Pulmonary artery endothelial cell (primary cell): ENCODE data around the gene CAMK1D. TPM values are rescaled to one million over a fixed set of nuclear protein-coding genes. Genes with fewer than 3 reads are reported as not detected.

Source experiments
- DNase-seq: peaks from one replicate; pipeline ENCODE4 v3.0.0-alpha.2; 2011; ENCODE audit warnings: low read depth, low spot score
- total RNA-seq: library from RNA; depleted of rRNA; stranded (reverse); fragments of >200 nt; gene quantifications from 2 replicates; pipeline ENCODE4 v1.2.3, GENCODE V29; 2014

The CAMK1D gene
- total RNA-seq, 1 donor from 2014 or later = 0.86 TPM

DNA sequence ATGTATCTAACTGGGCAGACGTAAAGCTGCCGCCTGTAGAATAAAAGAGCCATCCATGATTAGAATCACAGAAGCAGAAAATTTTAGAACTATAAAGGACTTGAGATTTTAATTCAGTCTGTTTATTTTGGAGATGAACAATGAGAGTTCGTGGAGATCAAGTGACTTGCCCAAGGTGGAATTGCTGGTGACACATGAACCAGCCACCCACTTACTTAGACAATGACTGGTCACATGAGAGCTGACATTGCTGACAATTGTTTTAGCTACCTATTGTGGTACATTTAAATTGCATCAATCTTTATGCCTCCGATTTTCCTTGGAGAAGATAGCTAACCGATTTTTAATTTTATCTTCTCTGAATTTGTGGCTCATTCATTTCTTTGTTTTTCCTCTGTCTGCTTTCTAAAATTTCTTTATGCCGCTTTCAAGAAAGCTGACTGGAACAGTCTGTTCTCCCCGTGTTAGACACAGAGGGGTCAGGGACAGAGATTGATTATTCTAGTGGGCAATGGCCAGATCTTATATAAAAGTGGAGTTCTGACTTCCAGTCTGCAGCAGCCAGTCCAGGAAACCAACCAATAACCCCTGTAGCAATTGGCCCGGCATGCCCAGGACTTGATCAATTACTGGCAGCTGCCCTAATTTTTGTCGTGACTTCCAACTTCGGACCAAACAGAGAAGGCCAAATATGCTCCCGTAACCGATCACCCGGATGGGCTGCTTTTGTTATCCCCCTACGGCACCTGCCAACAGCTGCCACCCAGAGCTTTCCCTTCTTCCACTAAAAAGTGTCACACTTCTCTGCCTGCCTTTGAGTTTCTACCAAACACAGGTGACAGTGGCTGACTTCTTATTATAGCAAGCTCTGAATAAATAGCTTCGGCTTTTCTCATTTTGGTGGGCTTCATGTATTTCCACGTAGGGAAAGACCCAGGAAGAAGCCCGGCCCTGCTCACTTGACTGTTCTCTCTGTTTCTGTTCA is 241.6 kb downstream of the CAMK1D start:
- no peak for DNase-seq

DNA sequence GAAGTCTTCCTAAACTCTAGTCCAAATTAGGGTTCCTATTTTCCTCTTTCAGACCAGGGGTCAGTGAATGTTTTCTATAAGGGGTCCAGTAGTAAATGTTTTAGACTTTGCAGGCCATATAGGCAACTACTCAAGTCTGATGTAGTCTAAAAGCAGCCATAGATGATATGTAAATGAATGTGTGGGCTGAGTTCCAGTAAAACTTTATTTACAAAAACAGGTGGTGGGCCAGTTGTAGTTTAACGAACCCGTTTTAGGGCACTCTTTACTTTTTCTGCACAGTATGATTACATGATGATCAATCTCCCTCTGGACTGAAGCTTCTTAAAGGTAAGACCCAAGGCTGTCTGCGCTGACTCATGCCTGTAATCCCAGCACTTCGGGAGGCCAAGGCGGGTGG is 243.6 kb downstream of the CAMK1D start:
- DNase-seq = no peak

DNA sequence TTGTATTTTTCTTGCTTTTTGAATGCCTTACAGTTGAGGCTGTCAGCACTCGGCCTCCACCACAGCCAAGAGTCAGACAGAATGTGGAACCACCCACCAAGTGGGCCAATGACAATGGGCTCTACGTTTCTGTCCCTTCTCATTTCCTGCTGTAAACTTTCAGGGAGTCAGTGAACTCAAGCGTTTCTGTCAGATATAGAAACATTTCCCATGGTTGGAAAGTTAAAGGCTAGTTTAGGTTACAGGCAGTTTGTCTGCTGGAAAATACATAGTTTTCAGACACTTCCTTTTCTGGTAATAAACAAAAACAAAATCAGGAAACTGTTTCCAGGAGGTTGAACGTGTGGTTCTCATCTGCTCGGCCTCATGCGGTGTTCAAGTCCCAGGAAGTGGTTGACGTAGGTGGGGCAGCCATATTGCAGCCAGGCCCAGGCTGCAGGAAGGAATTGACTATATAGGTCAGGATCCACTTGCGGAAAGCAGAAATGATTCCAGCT is 245.1 kb downstream of the CAMK1D start:
- no peak for DNase-seq

DNA sequence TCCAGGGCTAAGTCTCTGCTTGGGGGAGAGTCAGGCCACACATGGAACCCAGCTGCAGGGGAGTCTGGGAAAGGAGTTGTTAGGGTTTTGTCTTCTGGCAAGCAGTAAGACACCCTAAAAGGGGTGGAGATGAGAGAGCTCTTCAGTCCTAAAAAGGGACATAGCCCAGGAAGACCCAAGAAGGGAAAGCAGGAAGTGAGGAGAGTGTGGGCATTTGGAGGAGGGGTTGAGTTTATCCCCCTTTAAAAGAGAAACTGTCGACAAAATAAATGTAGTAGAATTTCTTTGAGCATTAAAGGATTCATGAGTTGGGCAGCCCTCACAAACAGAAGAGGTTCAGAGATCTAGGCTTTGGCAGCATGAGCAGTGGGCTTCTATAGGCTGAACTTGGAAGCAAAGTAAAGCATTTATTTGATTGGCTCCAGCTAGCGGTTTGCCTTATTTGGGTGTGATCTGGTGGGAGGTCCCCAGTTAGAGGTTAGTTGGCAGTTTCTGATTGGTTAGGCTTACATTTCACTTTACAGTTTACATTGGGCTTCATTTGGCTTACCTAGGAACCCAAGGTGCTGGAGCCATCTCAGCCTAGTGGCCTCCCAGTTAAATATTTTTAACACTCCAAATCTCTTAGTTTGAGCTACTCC is 246.7 kb downstream of the CAMK1D start:
- DNase-seq = no peak

DNA sequence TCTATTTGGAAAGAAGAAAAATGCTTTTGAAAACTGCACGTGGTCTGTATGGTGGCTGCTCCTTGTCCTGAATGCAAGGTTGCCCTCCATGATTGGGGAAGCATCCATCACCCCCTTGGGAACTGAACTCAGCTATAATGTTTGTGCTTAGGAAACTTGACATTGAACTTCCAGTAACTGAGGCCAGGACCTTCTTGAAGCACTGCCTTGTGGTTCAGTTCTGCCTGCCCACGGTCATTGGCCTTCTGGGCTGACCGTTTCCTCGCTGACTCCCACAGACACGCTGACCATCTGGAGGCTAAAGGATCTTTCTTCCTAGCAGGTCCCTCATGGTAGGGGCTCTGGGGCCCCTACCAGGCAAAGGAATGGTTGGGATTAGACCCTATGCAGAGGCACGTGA is 247.8 kb downstream of the CAMK1D start:
- no peak for DNase-seq

DNA sequence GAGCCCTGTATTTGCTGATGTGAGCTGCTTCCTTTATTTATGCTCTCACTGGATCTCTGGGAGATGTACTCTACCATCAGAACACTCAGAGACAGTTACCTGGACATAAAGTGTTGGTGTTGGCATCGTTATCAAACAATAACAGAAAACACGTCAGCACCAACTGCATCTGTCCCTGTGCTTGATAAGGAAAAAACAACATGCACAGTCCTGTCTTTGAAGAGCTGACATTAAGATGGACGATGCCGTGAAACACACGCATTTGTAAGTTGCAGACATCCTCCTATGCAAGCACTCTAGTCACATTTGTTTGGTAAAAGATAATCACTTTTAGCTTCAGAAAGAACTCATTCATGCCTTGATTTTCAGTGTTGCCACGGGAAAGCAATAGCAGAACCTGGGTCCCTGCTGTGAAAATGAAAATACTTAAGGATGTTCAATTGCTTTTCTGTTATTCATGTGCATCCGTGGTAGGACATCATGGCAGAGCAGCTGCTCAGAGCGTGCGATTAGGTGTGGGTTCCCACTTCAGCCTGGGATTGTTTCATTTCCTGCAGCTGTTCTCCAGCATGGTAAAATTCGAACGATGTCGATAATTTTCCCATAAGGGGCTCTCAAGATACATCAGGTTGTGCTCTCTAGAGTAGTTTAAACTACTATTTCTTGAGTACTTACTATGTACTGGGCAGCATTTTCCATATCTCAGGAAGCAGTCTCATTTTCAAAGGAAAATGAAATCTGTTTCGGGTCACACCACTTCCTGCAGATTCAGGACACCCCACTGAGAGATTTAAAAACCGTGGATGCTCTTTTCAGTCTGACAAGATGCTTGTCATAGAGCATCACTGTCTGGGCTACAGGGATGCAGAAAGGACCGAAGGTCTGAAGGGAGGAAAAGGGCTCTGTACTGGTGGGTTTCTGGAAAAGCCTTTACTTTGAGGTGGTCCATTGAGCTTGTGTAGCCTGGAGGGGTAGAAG is 248.7 kb downstream of the CAMK1D start:
- DNase-seq = no peak

DNA sequence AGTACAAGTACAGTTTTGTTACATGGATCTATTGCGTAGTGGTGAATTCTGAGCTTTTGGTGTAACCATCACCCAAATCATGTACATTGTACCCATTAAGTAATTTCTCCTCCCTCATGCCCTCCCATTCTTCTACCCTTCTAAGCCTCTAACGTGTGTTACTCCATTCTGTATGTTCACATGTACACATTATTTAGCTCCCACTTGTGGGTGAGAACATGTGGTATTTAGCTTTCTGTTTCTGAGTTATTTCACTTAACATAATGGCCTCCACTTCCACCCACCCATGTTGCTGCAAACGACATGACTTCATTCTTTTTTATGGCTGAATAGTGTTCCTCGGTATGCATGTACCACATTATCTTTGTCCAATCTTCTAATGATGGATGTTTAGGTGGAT is 251.3 kb downstream of the CAMK1D start:
- no peak for DNase-seq

DNA sequence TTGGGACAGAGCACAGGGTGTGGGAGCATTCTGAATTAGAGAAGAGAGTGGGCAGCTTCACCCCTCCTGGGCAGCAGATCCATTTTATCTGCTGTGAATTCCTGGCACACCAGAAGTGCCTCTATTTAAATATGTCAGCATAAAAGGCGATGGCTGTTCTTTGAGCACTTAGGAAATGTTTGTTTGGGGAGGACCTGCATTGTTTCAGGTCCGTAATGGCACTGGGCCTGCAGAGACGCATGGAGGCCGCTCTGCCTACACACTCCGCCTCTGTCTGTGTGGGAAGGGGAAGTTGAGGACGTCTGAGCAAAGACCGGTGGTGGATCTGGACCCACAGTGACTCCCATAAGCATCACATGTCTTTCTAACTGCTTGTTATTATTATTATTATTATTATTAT is 253.2 kb downstream of the CAMK1D start:
- no peak for DNase-seq

DNA sequence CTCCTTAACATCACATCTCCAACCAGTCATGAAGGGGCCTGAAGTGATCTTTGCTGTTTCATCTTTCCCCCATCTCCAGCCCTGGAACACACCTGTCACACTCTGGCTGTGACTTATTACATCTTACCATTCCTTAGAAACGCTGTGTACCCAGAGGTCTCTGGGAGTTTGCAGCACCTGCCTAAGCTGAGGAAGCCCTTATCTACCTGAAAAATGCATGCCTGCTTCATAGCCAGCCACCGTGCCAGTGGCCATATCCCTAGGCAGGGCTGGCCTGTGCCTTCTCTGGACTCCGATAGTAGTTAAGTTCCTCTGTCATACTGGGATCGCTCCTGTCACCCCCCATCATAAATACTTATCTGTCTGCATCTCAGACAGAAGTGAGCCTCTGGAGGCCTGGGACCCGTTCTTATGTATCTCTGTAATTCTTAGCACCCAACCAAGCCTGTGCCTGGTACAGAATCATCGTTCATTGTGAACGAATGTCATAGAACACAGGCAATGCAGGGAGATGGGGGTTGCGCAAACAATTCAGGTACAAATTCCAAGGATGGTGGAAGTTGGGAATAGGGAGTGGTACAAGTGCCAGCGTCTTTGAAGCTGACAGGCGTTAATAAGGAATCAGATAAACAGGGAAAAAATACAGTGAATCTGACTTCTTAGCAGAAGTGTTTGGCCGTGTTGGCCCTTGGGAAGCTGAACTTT is 254.6 kb downstream of the CAMK1D start:
- no peak for DNase-seq

DNA sequence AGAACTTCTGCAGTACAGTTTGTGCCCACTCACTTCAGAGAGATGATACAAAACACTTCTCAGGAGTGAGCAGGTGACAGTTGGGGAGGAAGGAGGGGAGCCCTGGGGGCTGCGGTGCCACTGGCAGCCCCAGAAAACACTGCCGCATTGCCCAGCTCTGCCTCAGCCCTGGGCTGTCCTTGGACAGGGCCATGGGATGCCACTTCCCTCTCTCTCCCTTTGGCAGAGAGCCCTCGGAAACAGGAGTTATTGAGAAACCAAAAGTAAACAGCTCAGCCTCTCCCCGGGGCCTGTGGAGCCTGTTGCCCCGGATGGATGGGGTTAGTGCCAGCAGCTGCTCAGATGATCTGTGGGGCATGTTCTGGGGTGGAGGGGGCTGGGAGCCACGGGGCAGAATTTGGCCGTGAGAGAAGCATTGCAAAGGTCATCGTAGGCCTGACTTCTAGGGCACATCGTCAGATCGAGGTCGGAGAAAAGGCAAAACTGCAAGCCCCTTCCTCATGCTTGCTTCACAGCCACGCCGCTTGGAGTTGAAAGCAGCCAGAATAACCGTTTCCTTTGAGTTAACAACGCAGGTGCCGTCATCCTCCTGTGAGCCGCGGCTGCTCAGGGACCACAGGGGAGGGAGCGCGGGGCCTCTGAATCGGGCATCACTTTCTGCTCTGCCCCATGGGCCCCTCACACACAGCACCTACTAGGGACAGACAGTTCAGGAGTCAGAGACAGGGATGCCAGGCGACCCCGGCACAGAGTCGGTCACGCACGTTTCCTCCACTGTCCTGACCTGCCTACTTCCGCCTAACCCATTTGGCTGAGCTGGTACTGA is 256.4 kb downstream of the CAMK1D start:
- DNase-seq = no peak

DNA sequence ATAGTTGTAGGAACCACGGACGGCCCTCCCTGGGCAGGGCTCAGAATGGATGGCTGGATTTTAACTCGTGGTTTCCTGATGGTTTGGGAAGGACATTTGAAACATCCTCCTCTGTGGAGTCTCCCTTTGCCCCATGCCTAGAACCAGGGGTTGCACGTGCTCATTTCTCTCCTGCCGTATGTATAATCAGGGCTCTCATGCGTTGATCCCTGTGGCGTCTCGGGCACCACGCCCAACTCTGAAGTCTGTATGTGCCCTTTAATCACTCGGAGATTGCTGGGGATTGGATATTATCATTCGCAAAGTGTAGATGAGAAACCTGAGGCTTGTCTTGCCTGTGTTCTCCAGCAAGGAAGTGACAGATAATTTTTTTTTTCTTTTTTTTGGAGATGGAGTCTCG is 257.1 kb downstream of the CAMK1D start:
- no peak for DNase-seq

DNA sequence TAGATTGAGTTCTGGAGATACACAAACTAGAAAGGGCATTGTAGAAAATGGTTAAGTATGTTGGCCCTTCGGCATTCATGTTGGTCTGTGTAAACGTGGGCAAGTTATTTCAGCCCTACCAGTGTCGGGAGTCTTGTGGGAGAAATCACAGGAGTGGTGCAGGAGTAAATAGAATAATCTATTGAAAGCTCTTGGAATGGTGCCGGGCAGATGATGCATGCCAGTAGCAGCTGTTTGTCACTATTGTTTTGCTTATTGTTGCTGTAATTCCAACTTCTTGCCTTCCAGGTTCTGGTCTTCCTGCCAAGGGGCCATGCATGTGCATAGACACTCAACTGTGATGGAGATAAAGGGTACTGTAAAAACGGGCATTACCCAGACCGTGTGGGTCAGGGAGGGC is 259.4 kb downstream of the CAMK1D start:
- no peak for DNase-seq

DNA sequence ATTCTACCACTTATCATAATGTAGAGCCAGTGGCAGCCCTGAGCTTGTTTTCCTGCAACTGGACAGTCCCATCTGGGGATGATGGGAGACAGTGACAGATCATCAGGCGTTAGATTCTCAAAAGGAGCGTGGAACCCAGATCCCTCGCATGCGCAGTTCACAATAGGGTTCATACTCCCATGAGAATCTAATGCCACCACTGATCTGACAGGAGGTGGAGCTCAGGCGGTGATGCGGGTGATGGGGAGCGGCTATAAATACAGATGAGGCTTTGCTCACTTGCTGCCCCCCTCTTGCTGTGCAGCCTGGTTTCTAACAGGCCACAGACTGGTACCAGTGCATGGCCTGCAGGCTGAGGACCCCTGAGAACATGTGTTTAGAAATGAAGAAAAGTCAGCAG is 260.1 kb downstream of the CAMK1D start:
- no peak for DNase-seq

DNA sequence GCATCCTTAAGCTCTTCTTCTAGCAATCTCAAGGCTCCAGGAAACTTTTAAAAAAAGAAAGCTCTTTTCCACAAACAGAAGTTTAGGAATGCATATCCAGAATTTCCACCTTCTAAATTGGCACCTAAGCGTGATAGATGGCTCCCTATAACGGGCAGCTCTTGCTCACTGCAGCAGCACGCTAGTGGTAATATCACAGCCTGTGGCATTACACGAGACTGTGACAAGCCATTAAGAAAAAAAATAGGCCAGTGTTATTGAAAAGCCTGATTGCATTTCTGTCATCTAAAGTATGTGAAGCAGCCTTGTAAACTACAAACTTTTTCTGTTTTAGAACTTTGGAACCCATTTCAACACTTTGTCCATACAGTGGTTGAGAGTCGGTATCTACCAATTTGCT is 263.8 kb downstream of the CAMK1D start:
- no peak for DNase-seq

DNA sequence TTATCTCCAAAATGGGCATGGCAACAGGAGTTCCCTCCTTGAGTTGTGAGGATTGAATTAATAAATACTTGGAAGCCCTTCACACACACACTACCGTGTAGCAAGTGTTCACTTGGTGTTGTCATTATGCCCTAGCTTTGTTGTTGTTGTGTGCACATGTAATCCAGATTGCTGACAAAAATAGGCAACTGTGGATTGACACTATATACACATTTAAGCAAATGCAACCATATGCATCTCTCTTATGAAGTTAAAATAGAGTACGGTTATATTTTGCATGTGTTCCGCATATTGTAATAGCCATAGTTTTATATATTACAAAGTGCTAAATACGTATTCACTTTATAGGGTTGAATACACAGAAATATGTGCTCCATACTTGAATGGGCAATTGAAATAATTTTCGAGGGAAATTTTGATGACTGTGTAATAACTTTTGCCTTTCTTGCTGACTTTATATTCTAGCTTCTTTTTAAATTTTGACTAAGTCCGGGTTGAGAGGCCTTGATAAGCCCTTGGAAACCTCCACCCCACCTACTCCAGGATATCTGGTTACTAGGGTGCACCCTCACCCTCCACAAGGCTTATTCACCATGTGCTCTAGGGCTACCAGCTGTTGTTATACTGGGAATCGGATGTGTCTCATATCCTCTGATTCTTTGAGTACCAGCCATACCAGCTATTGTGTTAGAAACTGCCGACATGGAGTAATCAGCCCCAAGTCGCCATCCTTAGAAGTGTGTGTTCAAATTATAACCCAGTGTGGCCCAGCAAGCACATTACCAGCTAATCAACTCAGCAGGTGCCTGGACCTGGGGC is 265.0 kb downstream of the CAMK1D start:
- DNase-seq = peak; percentile 83

DNA sequence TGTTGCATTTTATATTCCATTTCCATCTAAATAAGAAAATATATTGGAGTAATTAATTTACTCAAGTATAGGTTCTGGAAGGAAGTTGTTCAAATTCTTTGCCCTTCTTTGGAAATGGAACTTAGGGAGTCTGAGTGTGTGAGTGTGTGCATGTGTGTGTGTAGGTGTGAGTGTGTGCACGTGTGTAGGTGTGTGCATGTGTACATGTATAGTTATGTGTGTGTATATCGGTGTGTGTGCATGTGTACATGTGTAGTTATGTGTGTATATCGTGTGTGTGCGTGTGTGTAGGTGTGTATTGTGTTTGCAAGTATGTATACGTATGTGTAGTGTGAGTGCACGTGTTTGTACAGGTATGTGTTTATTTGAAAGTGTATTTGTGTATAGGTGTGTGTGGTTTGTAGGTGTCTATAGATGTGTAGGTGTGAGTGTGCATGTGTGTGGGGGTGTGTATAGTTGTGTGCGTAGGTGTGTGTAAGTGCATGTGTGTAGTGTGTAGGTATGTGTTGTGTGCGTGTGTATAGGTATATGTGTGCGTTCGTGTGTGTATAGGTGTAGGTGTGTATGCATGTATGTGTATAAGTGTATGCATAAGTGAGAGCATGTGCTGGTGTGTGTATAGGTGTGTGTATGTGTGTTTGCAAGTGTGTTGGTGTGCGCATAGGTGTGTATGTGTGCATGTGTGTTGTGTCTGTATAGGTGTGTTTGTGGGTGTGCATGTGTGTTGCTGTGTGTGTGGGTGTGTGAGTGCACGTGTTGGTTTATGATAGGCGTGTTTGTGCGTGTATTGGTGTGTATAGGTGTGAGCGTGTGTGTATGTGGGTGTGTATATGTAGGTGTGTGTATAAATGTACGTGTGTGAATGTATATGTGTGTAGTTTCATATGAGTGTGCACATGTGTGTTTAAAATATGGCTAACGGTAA is 266.2 kb downstream of the CAMK1D start:
- DNase-seq = no peak

DNA sequence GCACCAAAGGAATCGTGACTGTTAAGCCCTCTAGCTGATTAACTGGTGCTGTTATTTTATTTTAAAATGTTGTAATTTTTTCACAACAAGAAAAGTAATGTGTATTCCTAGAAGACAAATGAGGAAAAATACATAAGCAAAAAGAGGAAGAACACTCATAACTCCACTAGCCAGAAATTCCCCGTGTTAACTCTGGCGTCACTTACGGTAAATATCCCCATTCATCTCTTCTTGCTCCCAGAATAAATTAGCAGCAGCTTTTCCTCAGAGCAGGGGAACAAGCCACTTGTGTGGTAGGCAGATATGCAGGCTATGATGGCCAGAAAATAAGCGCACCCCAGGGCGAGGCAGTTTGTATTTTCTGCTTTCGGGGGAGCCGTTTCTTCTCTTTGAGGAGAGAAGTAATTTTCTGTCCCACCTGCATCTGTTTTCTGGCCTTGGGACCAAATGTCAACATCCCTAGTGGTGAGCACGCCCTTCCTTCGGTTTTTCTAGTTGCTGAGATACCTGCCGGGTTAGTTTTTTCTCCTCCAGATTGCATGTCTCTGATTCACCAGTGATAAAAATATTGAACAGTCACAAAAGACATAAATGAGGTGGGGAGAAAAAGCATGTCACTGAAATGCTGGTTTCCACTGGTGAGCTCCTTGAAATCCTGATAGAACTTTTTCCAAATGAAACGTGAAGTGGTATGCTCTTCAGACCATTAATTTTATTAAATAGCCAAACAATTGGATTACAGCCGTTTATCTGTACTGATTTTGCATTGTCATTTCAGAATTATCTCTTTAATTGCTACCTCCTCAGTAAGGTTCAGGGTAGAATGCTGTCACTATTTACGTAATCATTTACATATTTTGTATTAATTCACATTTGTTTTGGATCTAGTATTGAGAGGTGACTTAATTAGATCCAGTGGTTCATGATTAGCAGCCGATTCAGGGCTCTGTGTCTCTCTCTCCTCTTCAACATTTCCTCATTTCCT is 268.1 kb downstream of the CAMK1D start:
- no peak for DNase-seq
